Effector CD4-positive, alpha-beta T cell (primary cell): ENCODE measurements around the gene IL16.

Experiments used
- DNase-seq: peaks from one replicate; pipeline ENCODE4 v3.0.0-alpha.2; 2020

IL16 gene

DNA sequence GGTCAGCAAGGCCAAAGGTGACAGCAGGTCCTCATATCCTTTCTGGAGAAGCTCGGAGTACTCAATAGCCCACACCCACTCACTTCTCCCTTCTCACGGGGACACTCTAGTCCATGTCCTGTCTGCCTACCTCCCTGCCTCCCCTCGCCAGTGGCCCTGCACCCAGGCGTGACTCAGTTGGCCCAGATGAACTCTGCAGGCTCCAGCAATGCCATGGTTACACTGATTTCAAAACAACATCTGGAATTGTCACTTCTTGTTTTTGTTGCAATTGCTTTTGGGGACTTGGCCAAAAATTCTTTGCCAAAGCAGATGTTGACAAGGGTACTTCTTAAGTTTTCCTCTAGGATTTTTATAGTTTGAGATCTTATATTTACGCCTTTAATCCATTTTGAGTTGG, 13.0 kb downstream of the IL16 start:
- DNase-seq: no peak

DNA sequence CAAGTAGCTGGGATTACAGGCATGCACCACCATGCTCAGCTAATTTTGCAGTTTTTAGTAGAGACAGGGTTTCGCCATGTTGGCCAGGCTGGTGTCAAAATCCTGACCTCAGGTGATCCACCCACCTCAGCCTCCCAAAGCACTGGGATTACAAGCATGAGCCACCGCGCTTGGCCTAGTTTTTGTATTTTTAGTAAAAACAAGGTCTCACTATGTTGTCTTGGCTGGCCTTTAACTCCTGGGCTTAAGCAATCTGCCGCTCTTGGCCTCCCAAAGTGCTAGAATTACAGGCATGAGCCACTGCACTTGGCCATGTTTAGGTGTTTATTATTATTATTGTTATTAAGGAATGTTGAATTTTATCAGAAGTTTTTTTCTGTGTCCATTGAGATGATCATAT, 14.7 kb downstream of the IL16 start:
- DNase-seq: no peak

DNA sequence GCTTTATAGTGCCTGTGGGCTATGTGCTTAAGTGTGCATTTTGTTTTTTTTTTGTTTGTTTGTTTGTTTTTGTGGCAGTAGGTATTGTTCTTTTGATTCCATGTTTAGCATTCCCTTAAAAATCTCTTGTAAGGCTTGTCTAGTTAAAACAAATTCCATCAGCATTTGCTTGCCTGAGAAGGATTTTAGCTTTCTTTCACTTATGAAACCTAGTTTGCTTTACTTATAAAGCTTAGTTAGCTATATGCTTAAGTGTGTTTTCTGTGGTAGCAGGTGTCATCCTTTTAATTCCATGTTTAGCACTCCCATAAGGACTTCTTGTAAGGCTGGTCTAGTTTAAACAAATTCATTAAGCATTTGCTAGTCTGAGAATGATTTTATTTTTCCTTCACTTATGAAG, 17.3 kb downstream of the IL16 start:
- no peak for DNase-seq

DNA sequence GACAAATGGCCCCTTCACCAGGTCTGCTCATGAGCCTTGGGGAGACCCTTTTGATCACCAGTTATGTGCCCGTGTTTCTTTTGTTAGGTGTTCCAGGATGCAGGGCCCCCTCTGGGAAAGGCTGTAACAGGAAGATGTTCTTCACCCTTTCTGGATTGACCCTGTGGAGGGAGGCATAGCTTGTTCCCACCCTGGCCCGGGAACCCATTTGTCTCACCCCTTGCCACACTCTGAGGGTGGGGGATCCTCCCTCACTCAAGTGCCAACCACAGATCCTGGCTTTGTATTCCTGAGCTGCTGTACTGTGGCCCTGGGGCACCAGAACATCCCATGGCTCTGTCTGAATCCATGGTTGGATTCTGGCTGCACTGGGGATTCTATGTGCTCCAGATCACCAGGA, 18.9 kb downstream of the IL16 start:
- no peak for DNase-seq

DNA sequence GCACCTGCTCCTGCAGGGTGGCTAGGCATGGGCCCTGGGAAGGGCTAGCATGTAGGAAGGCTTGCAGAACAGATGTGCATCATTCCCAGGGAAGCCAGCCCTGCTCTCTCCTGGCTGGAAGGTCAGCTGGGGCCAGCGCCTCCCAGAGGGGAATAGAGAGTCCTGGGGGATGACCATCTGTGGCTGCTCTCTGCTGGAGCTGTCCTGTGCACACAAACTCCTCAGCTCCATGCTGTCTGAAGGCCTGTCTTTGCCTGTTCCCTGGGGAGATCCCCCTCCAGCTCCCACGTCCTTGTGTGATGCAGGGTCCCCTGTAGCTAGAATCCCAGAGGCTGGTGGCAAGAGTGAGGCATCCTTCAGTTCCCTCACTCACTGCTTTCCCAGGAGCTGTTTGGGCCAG, 19.3 kb downstream of the IL16 start:
- no peak for DNase-seq

DNA sequence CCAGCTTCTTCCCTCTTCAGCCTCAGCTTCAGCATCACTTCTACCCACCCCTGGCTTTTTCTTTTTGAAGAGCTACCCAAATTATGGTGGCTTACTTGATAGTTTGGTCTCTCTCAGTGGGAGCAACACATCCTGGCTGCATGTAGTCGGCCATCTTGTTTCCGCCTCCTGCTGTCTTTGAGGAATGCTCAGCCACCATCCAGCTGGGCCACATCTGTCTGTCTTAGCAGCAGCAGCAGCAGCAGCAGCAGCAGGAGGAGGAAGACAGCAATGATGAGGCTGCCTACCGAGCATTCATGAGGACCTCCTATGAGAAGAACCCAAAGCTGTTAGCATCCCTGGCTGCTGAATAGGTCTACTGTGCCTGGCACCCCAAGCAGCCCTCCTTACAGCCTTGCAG, 19.7 kb downstream of the IL16 start:
- DNase-seq: no peak

DNA sequence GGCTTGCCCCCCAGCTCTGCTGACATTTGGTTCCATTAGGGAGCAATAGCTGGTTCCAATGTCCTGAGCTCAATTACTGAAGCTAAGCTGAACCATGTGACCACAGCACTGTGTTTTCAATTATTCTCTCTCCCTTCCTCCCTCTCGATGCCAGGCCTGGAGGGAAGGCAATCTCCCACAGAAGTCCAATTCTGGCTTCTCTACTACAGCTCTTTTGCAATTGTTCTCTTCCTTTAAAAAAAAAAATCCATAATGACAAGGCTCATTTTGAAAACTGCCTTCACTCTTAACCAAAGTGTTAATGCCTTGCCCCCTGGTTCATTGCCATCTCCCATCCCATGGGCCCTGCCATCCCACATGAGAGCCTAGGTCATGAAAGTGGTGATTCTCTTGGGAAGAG, 24.8 kb downstream of the IL16 start:
- DNase-seq: no peak

DNA sequence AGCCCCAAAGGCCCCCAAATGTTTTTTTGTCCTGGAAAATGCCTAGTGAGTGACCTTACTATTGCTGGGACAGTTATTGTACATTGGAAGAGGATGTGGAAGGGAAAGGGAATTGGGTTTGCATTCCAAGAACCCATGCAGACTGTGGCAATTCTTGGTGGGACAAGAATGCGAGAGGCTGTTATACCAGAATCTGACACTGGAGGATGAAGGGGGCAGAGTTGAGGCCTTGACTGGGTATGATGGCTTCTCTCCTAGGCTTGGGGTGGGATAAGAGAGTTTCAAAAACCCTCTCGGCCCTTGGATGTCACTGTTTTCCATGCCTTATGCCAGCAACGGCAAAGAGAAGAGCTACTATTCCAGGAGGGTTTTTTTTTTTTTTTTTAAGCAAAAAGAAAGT, 25.3 kb downstream of the IL16 start:
- no peak for DNase-seq

DNA sequence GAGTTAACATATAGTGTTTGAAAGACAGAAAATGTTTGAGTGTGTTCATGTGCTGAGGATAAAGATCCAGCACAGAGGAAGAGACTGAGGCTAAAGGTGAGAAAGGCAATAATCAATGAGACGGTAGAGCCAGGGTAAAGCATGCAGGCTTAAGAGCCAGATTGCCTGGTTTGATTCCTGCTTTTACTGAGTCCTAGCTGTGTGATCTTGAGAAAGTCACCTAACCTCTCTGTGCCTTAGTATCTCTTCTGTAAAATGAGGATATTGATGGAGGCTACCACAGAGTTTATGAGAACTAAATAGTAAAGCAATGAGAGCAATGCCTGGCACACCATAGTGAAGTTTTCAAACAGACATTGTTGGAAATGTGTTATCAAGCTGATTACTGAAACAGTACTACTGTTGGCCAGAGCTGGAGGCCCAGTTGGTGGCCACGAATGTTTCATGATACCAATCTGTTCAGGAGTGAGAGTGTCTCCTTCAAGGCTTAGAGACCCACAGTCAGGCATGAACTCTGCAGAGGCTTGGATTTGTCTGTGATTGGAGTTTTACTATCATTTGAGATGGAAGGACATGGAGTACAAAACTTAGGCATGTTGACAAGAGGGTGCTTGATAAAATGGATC, 26.8 kb downstream of the IL16 start:
- no peak for DNase-seq

DNA sequence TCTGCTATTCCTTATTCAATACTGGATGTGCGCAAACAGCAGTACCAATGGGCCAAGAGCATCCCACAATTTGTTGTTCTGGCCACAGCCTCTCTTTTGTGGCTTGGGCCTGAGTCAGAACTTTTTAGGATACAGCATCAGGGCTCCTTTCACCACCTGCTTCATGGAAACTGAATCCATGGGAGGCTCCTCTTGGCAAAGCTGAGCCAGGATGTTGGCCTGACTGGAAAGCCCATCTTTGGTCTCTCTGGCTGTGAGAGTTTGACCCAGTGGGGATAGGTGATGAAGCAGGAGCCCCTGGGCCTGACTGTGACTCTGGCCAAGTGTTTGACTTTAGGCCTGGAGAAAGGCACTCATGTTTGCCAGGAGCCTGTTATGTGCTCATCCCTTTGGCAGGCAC, 27.6 kb downstream of the IL16 start:
- no peak for DNase-seq

DNA sequence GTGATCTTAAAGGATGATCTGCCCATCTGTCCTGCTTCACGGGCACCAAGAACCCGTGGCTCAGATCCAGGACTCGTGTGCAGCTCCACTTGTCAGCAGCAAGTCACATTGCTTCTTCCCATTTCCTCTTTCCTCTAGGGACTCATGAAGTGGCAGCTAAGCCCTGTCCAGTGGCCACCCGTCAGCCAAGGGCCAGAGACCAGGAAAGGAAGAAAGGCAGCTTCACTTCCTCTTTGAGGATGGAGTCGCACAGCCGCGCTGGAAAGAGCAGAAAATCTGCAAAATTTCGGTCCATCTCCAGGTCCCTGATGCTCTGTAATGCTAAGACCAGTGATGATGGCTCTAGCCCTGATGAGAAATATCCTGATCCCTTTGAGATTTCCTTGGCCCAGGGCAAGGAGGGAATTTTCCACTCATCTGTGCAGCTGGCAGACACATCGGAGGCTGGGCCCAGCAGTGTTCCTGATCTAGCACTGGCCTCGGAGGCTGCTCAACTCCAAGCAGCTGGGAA, 28.5 kb downstream of the IL16 start:
- DNase-seq: no peak

DNA sequence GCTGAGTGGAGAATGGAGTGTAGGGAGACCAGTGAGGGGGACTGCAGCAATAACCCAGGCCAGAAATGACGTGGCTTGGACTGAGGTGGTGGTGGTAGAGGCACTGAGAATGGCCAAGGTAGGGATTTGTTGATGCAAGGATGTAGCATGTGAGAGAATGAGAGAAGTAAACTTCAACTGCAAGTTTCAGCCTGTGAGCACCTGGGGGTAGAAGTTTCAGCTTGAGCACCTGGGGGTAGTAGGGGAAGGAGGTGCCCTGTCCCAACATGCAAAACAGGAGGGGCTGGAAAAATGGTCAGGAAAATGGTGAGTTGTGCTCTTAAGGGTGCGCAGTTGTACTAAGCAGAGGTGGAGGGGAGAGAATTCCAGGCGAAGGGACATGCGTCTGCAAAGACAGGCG, 31.0 kb downstream of the IL16 start:
- no peak for DNase-seq

DNA sequence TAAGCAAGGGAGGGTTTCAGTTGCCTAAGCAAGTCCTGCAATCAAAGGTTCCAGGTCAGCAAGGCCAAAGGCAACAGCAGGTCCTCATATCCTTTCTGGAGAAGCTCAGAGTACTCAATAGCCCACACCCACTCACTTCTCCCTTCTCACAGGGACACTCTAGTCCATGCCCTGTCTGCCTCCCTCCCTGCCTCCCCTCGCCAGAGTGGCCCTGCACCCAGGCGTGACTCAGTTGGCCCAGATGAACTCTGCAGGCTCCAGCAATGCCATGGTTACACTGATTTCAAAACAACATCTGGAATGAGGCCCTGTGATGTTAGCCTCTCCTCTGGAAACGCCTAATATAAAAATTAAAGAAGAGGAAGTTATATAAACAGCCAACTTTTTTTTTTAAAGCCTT, 32.9 kb downstream of the IL16 start:
- DNase-seq: no peak

DNA sequence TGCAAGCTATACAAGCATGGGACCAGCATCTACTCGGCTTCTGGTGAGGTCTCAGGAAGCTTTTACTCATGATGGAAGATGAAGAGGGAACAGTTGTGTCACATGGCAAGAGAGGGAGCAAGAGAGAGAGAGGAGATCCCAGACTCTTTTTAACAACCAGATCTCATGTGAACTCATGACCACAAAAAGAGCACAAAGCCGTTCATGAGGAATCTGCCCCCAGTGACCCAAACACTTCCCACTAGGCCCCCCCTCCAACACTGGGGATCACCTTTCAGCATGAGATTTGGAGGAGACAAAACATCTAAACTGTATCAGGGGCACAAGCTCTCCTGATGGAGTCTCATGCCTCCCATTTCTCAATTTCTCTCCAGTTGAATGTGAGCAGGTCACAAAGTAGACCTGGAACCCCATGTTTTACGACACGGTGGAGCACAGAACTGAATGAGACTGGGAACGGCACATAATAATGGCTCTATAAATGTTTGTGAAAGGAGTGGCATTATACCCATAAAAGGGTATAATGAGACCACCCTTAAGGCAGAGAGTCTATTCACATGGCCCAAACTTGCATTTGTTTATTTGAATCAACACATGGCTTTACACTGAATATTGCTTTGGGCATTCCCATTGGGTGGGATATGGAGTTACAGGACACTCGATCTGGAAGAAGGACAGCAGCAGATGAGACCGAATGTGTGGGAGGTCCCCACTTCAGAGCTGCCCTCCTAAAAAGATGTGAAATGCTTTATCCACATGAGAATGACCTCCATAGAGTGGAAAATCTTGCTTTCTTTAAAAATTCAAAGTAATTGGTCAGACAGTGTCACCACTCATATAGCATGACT, 38.8 kb downstream of the IL16 start:
- DNase-seq: no peak

DNA sequence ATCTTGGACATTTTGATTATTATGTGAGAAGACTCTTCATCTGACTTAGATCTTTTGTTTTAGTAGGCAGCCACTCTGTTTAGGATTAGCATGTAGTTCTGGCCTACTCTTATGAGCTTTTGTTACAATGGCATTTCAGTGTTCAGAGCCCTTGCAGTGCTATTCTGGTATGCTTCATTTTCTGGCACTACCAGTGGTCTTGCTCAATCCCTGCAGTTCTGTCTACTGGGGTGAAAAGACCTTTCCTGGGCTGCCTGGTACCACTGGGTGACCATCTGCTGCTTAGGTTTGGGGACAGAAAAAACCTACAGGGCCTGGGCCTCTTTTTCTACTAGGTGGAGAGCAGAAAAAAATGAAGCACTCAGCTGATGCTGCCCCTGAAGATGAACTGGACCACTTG, 42.5 kb downstream of the IL16 start:
- no peak for DNase-seq

DNA sequence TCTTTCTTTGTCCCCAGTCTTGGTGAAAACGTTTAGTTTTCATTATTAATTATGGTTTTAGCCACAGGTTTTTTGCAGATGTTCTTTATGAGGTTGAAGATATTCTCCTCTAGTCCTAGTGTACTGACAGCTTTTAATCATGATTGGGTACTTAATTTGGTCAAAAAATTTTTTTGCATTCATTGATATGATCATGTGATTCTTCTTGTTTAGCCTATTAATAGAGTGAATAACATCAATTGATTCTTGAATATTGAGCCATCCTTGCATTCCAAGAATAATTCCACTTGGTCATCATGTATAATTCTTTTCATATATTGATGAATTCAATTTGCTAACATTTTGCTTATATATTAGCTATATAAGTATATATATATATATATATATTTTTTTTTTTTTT, 46.1 kb downstream of the IL16 start:
- no peak for DNase-seq

DNA sequence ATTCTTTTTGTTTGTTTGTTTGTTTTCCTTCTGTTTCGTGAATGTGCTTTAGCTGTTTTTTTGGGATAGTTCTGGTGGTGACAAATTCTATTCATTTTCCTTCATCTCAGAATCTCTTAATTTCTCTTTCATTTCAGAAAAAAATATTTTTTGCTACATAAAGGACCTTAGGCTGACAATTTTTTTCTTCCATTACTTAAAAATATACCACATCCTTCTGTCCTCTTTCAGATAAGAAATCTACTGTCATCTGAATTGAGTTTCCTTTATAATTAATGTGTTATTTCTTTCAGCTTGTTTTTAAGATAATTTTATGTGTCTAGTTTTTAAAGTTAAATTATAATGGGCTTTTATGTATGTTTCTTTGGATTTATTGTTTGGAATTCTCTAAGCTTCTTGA, 47.6 kb downstream of the IL16 start:
- DNase-seq: no peak

DNA sequence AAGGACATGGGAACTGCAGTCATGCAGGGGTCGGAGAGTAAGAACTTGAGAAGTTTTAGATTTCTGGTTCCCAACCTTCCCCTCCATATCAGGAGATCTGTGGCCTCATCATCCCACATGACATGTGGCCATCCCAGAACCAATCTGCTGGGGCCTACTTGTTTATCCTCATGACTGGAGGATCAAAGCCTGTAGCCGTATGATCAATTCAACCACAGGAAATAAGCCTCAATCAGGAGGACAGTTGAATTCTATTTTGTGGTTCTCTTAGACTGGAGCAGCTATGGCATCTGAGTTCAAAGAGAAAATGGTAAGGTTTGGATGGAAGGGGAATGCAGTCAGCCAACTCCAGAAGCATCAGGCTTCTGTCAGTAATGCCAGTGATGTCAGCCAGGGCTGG, 57.2 kb downstream of the IL16 start:
- no peak for DNase-seq

DNA sequence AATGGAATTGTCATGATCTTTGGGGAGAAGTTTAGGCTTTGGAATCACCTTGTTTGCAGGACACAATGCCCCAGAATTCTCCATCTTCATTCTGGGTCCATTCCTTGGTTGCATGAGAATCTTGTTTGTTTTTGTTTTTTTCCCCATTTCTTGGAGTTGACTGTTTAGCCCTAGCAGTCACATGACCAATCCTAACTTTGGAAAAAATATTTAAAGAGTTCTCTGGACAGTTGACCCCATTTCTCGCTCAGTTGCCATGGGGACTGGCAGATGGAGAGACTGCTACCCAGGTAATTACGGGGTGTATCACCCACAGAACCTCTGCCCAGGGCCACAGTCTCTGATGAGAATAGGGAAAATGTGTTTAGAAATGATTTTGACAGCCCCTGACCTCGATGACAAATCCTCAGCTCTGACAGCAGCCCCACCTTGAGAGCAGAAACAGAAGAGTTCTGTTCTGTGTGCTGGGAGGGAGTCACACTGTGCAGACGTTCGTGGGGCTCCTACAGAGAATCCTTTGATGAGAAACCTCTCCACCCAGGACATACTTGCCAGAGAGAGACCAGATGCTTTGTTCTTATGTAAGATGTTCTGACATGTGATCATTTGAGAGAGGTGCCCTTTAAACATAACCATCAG, 57.7 kb downstream of the IL16 start:
- DNase-seq: no peak

DNA sequence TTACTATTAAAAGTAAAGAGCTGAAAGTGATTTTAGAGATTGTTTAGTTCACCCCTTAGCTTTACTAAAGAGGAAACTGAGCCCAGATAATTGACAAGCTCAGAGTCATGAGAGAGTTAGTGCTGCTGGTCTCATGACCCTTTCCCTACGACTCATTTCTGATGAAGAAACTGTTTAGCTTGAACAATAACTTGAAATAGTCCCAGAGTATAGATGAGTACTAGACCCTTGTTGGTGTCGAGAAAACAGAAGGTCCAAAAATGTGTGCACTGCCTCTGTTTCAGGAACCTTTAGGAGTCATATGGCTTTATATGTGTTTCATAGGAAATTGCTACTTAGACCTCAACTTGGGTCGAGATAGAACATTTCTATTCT, 58.2 kb downstream of the IL16 start:
- no peak for DNase-seq

DNA sequence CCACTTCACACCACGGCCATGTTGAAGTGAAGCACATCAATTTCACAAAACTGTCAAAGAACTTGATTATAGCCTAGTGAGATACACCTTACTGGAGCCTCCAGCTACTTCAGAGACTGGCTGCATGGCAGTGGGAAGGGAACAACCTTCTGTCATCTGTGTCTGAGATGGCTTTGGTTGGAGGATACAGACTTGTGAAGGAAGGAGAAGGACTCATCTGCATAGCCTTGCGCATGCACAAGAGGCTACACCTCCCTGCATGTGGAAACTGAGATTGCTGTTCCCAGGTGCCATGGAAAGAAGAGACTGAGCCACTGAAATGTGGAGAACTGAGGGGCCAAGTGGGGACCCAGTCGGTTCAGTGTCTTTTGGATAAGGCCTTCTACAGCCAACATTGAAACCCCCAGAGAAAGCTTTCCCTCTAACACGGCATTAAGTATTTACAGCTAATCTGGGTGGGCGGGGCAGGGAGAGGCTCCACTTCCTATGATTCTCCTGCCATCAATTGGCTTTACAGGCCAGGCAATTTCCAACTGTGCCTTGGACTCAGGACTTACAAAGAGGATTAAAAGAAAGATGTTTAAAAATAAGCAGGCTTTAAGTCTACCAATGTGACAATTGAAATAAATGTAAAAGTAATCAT, 58.8 kb downstream of the IL16 start:
- no peak for DNase-seq

DNA sequence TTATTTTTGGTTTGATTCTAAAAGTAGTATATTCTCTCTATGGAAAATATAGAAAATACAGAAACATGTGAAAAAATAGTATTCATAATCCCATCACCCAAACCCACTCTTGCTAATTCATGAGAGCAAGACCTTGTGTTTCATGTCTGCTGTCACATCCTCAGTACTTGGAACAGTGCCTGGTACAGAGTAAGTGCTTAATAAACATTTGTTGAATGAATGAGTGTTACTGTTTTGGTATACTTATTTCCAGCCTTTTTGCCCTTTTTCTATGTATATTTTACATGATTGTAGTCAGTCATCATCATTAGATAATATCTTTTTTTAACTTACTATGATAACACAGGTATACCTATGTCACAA, 59.3 kb downstream of the IL16 start:
- DNase-seq: no peak

DNA sequence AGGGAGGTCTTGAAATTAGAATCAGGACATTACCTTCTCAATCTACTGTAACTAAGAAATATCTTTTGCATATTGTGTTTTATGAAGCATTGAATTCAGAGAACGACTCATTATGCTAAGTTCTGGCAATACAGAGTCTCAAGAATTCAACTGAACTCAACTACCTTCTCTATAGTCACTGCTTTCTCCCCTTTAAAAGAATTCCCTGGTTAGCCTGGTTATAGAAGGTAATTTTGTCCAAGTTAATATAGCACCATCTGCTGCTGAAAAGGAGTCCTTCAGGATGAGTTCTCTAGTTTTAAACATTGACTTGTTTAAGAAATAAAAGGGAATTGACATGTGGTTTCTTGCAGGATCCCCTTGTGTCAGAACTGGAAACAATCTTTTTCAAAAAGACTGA, 60.2 kb downstream of the IL16 start:
- DNase-seq: no peak

DNA sequence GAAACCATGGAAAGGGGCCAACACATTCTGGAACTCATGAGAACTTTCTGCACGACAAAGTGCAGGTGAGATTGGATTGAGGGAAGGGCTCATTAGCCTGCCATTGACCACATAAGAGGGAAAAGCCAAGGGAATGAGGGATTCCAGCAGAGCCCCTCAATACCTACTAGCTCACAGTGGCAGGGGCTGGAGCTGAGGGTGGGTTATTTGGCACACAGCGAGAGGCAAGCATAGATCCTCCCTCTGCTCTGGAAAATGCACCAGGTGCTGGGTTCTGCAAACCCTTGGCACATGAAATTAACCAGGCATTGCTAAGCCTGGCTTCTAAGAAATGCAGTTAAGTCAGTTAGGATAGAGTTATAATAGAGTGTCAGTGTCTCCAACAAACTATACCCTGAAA, 60.8 kb downstream of the IL16 start:
- DNase-seq: no peak
